Spleen (tissue), 11 donors: ENCODE measurements around the gene WLS. TPM values are rescaled to one million over a fixed set of nuclear protein-coding genes. Genes with fewer than 3 reads are reported as not detected.

ENCODE experiments used
- DNase-seq: peaks from one replicate; pipeline ENCODE4 v3.0.0-alpha.2; 2020
- H3K27ac ChIP-seq, 8 donors: fragments of 200-600 bp; sonication (generic) in 7 of 8; 1 replicate in 4 of 8; 2 replicates in 4 of 8; pipeline versions ENCODE4 v1.5.0 to v1.8.0; 2016 to 2021; ENCODE audit warnings: inconsistent platforms in 4 of 8, mild to moderate bottlenecking in 4 of 8, moderate library complexity in 1 of 8
- H3K27me3 ChIP-seq, 7 donors: fragments of 200-600 bp; sonication (generic) in 6 of 7; replicated peaks in 1 of 7; 1 replicate in 4 of 7; 2 replicates in 3 of 7; pipeline versions ENCODE4 v1.5.0 to v1.8.0; 2016 to 2021; ENCODE audit warnings: inconsistent platforms in 3 of 7, mild to moderate bottlenecking in 1 of 7
- H3K36me3 ChIP-seq, 6 donors: fragments of 200-600 bp; sonication (generic) in 5 of 6; 1 replicate in 4 of 6; 2 replicates in 2 of 6; pipeline versions ENCODE4 v1.5.0 to v1.8.0; 2016 to 2021; ENCODE audit warnings: inconsistent platforms in 2 of 6
- H3K4me1 ChIP-seq, 6 donors: fragments of 200-600 bp; sonication (generic) in 5 of 6; 1 replicate in 3 of 6; 2 replicates in 3 of 6; pipeline versions ENCODE4 v1.5.0 to v1.8.0; 2016 to 2021; ENCODE audit warnings: inconsistent platforms in 3 of 6
- H3K4me3 ChIP-seq, 8 donors: fragments of 200-600 bp; sonication (generic) in 7 of 8; 1 replicate in 4 of 8; 2 replicates in 4 of 8; pipeline versions ENCODE4 v1.5.0 to v1.8.0; 2016 to 2021; ENCODE audit warnings: inconsistent platforms in 4 of 8, mild to moderate bottlenecking in 4 of 8, moderate library complexity in 2 of 8
- H3K9me3 ChIP-seq, 8 donors: fragments of 200-600 bp; sonication (generic) in 7 of 8; 1 replicate in 4 of 8; 2 replicates in 4 of 8; pipeline versions ENCODE4 v1.5.0 to v1.8.0; 2016 to 2021; ENCODE audit warnings: inconsistent platforms in 4 of 8
- CTCF ChIP-seq, 11 experiments: fragments of 200-600 bp in 7 of 11; fragments of 450-650 bp in 4 of 11; sonication (generic) in 4 of 11; IDR thresholded peaks in 8 of 11; conservative IDR thresholded peaks in 3 of 11; 1 replicate in 7 of 11; 2 replicates in 4 of 11; pipeline versions ENCODE4 v1.4.0 to v1.8.0; 2016 to 2021; ENCODE audit warnings: antibody characterized with exemption in 11 of 11, inconsistent platforms in 4 of 11, mild to moderate bottlenecking in 1 of 11
- POLR2A ChIP-seq, 3 donors: fragments of 450-650 bp; IDR thresholded peaks; one replicate each; pipeline ENCODE4 v1.5.1; 2017; ENCODE audit warnings: antibody characterized with exemption in 3 of 3, mild to moderate bottlenecking in 1 of 3
- POLR2AphosphoS5 ChIP-seq, 3 donors: sonication (generic); formaldehyde crosslinking; IDR thresholded peaks; one replicate each; pipeline ENCODE4 v1.5.1; 2017; ENCODE audit warnings: antibody characterized with exemption in 3 of 3
- WGBS, 5 donors: extraction: QIAGEN DNeasy Blood & Tissue Kit in 3 of 5; methylation state at CpG; one replicate each; pipeline versions ENCODE4 v1.1.5 to v1.1.7; 2013 to 2018; 5-methylcytosine and 5-hydroxymethylcytosine counted together
- intact Hi-C: fragments of 100-400 bp; cut with DNase I; formaldehyde crosslinking; loops from one replicate; pipeline ENCODE4 v1.15.0; 2023; ENCODE audit warnings: low total_unique reads
- polyA plus RNA-seq, 3 donors: library from polyadenylated mRNA; stranded (reverse); fragments of 200-250 nt; gene quantifications; one replicate each; pipeline ENCODE4 v1.2.1, GENCODE V29; 2013
- total RNA-seq, 7 donors: library from RNA; depleted of rRNA in 3 of 7; stranded (reverse); fragments of >200 nt in 3 of 7; fragmentation: NEBNext Ultra II Directional in 4 of 7; extraction: Animal tissue kit (Norgen Biotek cat#: 25700) in 4 of 7; gene quantifications; one replicate each; pipeline versions ENCODE4 v1.1.0 to v1.2.1, GENCODE V29; 2016 to 2021
- donor health status: healthy with polysubstance abuse.
- donor health status: DM: no; HTN: no; CAD: no; lungs with moderate emphysema.
- donor health status: DM: no; HTN: no; CAD: no.
- donor health status: Bipolar disorder and iron deficiency.
- donor health status: healthy.
- donor health status: DM: no; HTN: no; CAD: no.
- donor health status: DM: yes; HTN: yes; CAD: no.

The WLS gene
- total and polyA plus RNA-seq, 10 donors: 5.6 to 67.2 (median 53.2) TPM

- intact Hi-C loops: no loop called here
- no peak overlapping the region for H3K4me3 ChIP-seq
- H3K4me1 ChIP-seq: peaks cover 0 to 8% (median 0%) of the 10 kb centered on the region in 6 donors
- no peaks in the 10 kb centered on the region for H3K9me3 ChIP-seq
- DNase-seq: no peak
- 69 to 74% (median 74%) methylated on average over 5 of the region's 5 CpGs for WGBS, 5 donors
- no peak for TF ChIP-seq POLR2A (IDR thresholded peaks at IDR 0.05)
- TF ChIP-seq CTCF (IDR thresholded peaks at IDR 0.05 in 8 of 11, conservative IDR thresholded peaks at IDR 0.05 in 3 of 11): no peak
- no peak for TF ChIP-seq POLR2AphosphoS5 (IDR thresholded peaks at IDR 0.05)
- no peaks in the 10 kb centered on the region for H3K36me3 ChIP-seq
- no peak overlapping the region for H3K27ac ChIP-seq
- no peaks in the 10 kb centered on the region for H3K27me3 ChIP-seq
These were observed 13.8 kb downstream of the WLS start for GRCh38 chr1:68218490-68218889.

GRCh38 chr1:68217618-68218017, 14.7 kb downstream of the WLS start:
- Histone ChIP-seq H3K27ac (no peak overlapping the region), H3K36me3 (no peaks in the 10 kb centered on the region), H3K9me3 (no peaks in the 10 kb centered on the region), H3K27me3 (no peaks in the 10 kb centered on the region), H3K4me1 (peaks cover 0 to 14% (median 0%) of the 10 kb centered on the region in 6 donors), H3K4me3 (no peak overlapping the region)
- WGBS, 5 donors: 88 to 98% (median 93%) methylated on average over 5 of the region's 5 CpGs
- TF ChIP-seq CTCF (IDR thresholded peaks at IDR 0.05 in 8 of 11, conservative IDR thresholded peaks at IDR 0.05 in 3 of 11) (no peak), POLR2A (IDR thresholded peaks at IDR 0.05) (no peak), POLR2AphosphoS5 (IDR thresholded peaks at IDR 0.05) (no peak)
- no peak for DNase-seq
- intact Hi-C loops: no loop called here

GRCh38 chr1:68217060-68217554, 15.2 kb downstream of the WLS start:
- intact Hi-C loops: no loop called here
- Histone ChIP-seq H3K27me3 (no peaks in the 10 kb centered on the region), H3K4me1 (peaks cover 0 to 14% (median 0%) of the 10 kb centered on the region in 6 donors), H3K27ac (no peak overlapping the region), H3K9me3 (no peaks in the 10 kb centered on the region), H3K36me3 (no peaks in the 10 kb centered on the region), H3K4me3 (no peak overlapping the region)
- TF ChIP-seq CTCF (IDR thresholded peaks at IDR 0.05 in 8 of 11, conservative IDR thresholded peaks at IDR 0.05 in 3 of 11): no peak
- no peak for TF ChIP-seq POLR2AphosphoS5 (IDR thresholded peaks at IDR 0.05)
- no peak for TF ChIP-seq POLR2A (IDR thresholded peaks at IDR 0.05)
- DNase-seq: no peak
- WGBS, 5 donors: 86 to 97% (median 90%) methylated on average over 5 of the region's 5 CpGs

- Histone ChIP-seq H3K4me1 (peaks cover 0 to 14% (median 0%) of the 10 kb centered on the region in 6 donors), H3K27me3 (no peaks in the 10 kb centered on the region), H3K4me3 (no peak overlapping the region), H3K36me3 (no peaks in the 10 kb centered on the region), H3K9me3 (no peaks in the 10 kb centered on the region), H3K27ac (no peak overlapping the region)
- intact Hi-C loops: no loop called here
- WGBS, 5 donors: 70 to 84% (median 80%) methylated on average over 2 of the region's 2 CpGs
- TF ChIP-seq CTCF (IDR thresholded peaks at IDR 0.05 in 8 of 11, conservative IDR thresholded peaks at IDR 0.05 in 3 of 11) (no peak), POLR2AphosphoS5 (IDR thresholded peaks at IDR 0.05) (no peak), POLR2A (IDR thresholded peaks at IDR 0.05) (no peak)
- DNase-seq: no peak
These were observed 16.1 kb downstream of the WLS start for GRCh38 chr1:68216089-68216772.
